Endothelial cell of umbilical vein (primary cell): ENCODE data around the gene PYROXD2. TPM values are rescaled to one million over a fixed set of nuclear protein-coding genes. Genes with fewer than 3 reads are reported as not detected.

ENCODE experiments used
- BruUV-seq: library from RNA; stranded (reverse); fragments of 400-500 nt; replicated peaks from 2 replicates; lab custom pipeline; 2021; lab: Mats Ljungman, UMichigan
- CTCF ChIA-PET: fragments of 300-600, 350-600 bp; sonication (Branson Sonifier 250); formaldehyde crosslinking; loops from one replicate; lab custom pipeline; 2021; ENCODE audit warnings: antibody characterized with exemption, inconsistent platforms; lab: Charles Lee
- POLR2A ChIA-PET: fragments of 300-600, 350-600 bp; sonication (Branson Sonifier 250); formaldehyde crosslinking; loops from one replicate; lab custom pipeline; 2021; ENCODE audit warnings: antibody characterized with exemption, inconsistent platforms; lab: Charles Lee
- DNase-seq: peaks from one replicate; pipeline ENCODE4 v3.0.0-alpha.2; 2011; ENCODE audit warnings: low read depth, low spot score
- FAIRE-seq: peaks from 2 replicates; lab custom pipeline; 2011; peaks lifted over from hg19 to GRCh38; lab: Jason Lieb, UNC
- H2AFZ ChIP-seq: 2 replicates; pipeline ENCODE4 v1.6.0; 2012; ENCODE audit warnings: low read depth, low read length, control low read depth, inconsistent platforms
- H3K27ac ChIP-seq: 2 replicates; pipeline ENCODE4 v1.5.1; 2011; ENCODE audit warnings: low read depth, mild to moderate bottlenecking, control low read depth, low read length, moderate library complexity; ENCODE audit not compliant: insufficient read depth
- H3K27me3 ChIP-seq, 2 experiments: 2 replicates each; pipeline versions ENCODE4 v1.6.0 to v1.6.1; 2011; ENCODE audit warnings: low read length in 2 of 2, mixed read lengths in 1 of 2; ENCODE audit not compliant: control insufficient read depth in 2 of 2, insufficient read depth in 2 of 2
- H3K36me3 ChIP-seq, 2 experiments: 2 replicates in 1 of 2; 3 replicates in 1 of 2; pipeline ENCODE4 v1.5.1; 2011; ENCODE audit warnings: low read length in 2 of 2, mild to moderate bottlenecking in 1 of 2, moderate library complexity in 1 of 2; ENCODE audit not compliant: control insufficient read depth in 2 of 2, insufficient read depth in 2 of 2; ENCODE audit errors: extremely low read depth in 1 of 2
- H3K4me1 ChIP-seq: 3 replicates; pipeline ENCODE4 v1.5.1; 2011; ENCODE audit warnings: mild to moderate bottlenecking, low read length; ENCODE audit not compliant: control insufficient read depth, insufficient read depth; ENCODE audit errors: extremely low read depth
- H3K4me2 ChIP-seq: 2 replicates; pipeline ENCODE4 v1.6.1; 2011; ENCODE audit warnings: low read length, control low read depth, mixed read lengths; ENCODE audit not compliant: insufficient read depth
- H3K4me3 ChIP-seq, 3 experiments: fragments of 200-600 bp in 1 of 3; sonication (generic), shearing (Covaris generic) in 1 of 3; replicated peaks in 1 of 3; 2 replicates each; pipeline ENCODE4 v1.5.1; 2011 to 2016; ENCODE audit warnings: control low read depth in 3 of 3, low read length in 3 of 3, mild to moderate bottlenecking in 2 of 3, inconsistent platforms in 1 of 3, low read depth in 1 of 3, moderate library complexity in 1 of 3; ENCODE audit not compliant: insufficient read depth in 1 of 3
- H3K79me2 ChIP-seq: 2 replicates; pipeline ENCODE4 v1.6.0; 2012; ENCODE audit warnings: low read length, inconsistent platforms; ENCODE audit not compliant: control insufficient read depth, insufficient read depth
- H3K9ac ChIP-seq: replicated peaks from 2 replicates; pipeline ENCODE3; 2011; ENCODE audit warnings: low read length, control low read depth; ENCODE audit not compliant: insufficient read depth; ENCODE audit errors: extremely low read depth
- H3K9me1 ChIP-seq: replicated peaks from 3 replicates; pipeline ENCODE4 v1.6.0; 2011; ENCODE audit warnings: mild to moderate bottlenecking, low read length; ENCODE audit not compliant: control insufficient read depth, insufficient read depth; ENCODE audit errors: extremely low read depth
- H3K9me3 ChIP-seq: replicated peaks from 2 replicates; pipeline ENCODE4 v1.5.1; 2012; ENCODE audit warnings: low read length, inconsistent platforms; ENCODE audit not compliant: control insufficient read depth, insufficient read depth
- H4K20me1 ChIP-seq: replicated peaks from 2 replicates; pipeline ENCODE3; 2011; ENCODE audit warnings: mild to moderate bottlenecking, low read length; ENCODE audit not compliant: control insufficient read depth, insufficient read depth; ENCODE audit errors: extremely low read depth
- GATA2 ChIP-seq: IDR thresholded peaks from 2 replicates; pipeline ENCODE4 v1.7.0; 2011; ENCODE audit warnings: low read depth, mild to moderate bottlenecking, moderate library complexity, mixed read lengths, low read length; ENCODE audit not compliant: insufficient read length, insufficient read depth
- MYC ChIP-seq: IDR thresholded peaks from one replicate; pipeline ENCODE4 v1.6.1; 2011; ENCODE audit warnings: mild to moderate bottlenecking, low read depth, low read length
- dilution Hi-C: fragments of 300-500 bp; cut with MboI; formaldehyde crosslinking; loops from one replicate; pipeline ENCODE4 v1.15.0; 2019; ENCODE audit warnings: low sequenced_read_pairs; ENCODE audit not compliant: extremely low pct_ligation_motif_present
- intact Hi-C: fragments of 100-400 bp; cut with micrococcal nuclease; formaldehyde crosslinking; loops from one replicate; pipeline ENCODE4 v1.10.0; 2022
- polyA plus RNA-seq, 4 experiments: library from polyadenylated mRNA; depleted of rRNA in 3 of 4; stranded (reverse) in 3 of 4; unstranded in 1 of 4; fragments of >200 nt; gene quantifications; 2 replicates each; pipeline versions ENCODE4 v1.2.1 to v1.2.3, GENCODE V29; 2011 to 2012; ENCODE audit warnings: missing spikeins in 1 of 4
- total RNA-seq: library from RNA; stranded (reverse); gene quantifications from 2 replicates; pipeline ENCODE4 v1.2.3, GENCODE V29; 2021

The PYROXD2 gene
- total and polyA plus RNA-seq, 2 donors (not counting 3 experiments of a cell fraction or from before 2014, with no cell fraction given): 7.0 to 13.7 TPM

DNA sequence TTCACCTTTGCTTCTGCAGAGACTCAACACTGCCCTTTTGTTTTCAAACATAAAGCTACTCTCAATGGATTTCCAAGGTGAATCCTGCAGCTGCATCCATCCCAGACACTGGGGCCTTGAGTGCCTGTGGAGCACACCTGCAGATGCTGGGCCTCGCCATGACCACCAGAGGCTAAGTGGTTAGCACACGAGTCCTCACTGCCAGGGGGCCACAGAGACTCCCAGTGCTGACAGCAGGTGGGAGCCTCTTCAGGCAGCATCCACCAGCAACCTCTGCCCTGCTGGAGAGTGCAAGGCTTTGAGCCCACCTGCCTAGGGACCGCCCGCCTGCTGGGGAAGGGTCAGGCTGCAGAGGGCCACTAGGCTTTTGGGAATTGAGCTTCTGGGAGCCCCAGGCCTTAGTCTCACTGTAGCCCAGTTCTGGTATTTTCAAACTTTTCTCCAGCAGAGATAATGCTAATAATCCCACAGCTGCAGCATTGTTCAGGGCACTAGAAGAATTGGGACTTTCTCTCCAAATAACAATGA is 41.1 kb upstream of the PYROXD2 start:
- Histone ChIP-seq H3K36me3 (no peaks in the 10 kb centered on the region), H3K9ac (no peak overlapping the region), H4K20me1 (no peaks in the 10 kb centered on the region), H3K4me2 (no peak overlapping the region), H3K9me3 (no peaks in the 10 kb centered on the region), H3K9me1 (no peaks in the 10 kb centered on the region), H3K27ac (no peak overlapping the region), H3K4me1 (peaks cover 10% of the 10 kb centered on the region), H3K27me3 (no peaks in the 10 kb centered on the region), H3K4me3 (no peak overlapping the region), H3K79me2 (no peaks in the 10 kb centered on the region), H2AFZ (no peak overlapping the region)
- CTCF ChIA-PET: interaction anchor here (0.8 to 1.5 kb wide), 3 partner anchors 11 to 31 kb away, joined by 3 to 4 read pairs (median 4); no protein-coding TSS in a partner anchor
- POLR2A ChIA-PET: no interaction called here
- no peak for DNase-seq
- BruUV-seq: no TSS peak
- intact Hi-C loops: no loop called here
- TF ChIP-seq MYC (no peak), GATA2 (no peak)
- dilution Hi-C loops: no loop called here
- no peak for FAIRE-seq

GRCh38 chr10:98453729-98454128 is 38.7 kb upstream of the PYROXD2 start:
- intact Hi-C loops (no loop called here), dilution Hi-C loops (no loop called here)
- no peak overlapping the region for H3K9ac ChIP-seq
- no peaks in the 10 kb centered on the region for H3K27me3 ChIP-seq
- ChIA-PET CTCF (no interaction called here), POLR2A (no interaction called here)
- no TSS peak for BruUV-seq
- H3K9me3 ChIP-seq: no peaks in the 10 kb centered on the region
- no peaks in the 10 kb centered on the region for H3K36me3 ChIP-seq
- no peak overlapping the region for H2AFZ ChIP-seq
- H3K4me2 ChIP-seq: no peak overlapping the region
- H3K79me2 ChIP-seq: no peaks in the 10 kb centered on the region
- DNase-seq: no peak
- H3K4me3 ChIP-seq: no peak overlapping the region
- H4K20me1 ChIP-seq: no peaks in the 10 kb centered on the region
- no peaks in the 10 kb centered on the region for H3K9me1 ChIP-seq
- no peak for FAIRE-seq
- TF ChIP-seq GATA2: no peak
- H3K4me1 ChIP-seq: no peaks in the 10 kb centered on the region
- no peak overlapping the region for H3K27ac ChIP-seq
